NB4 (cell line): Measurements from ENCODE around the gene GARRE1.
"Not testable (repeated sequence)": the region's sequence is repeated elsewhere in the genome, so short reads cannot be mapped to it uniquely, and the experiment has no call there.

Source experiments
- DNase-seq: peaks from one replicate; pipeline ENCODE4 v3.0.0; 2010; ENCODE audit warnings: low read depth
- H3K4me3 ChIP-seq: one replicate; pipeline ENCODE4 v1.5.1; 2011; ENCODE audit warnings: mild to moderate bottlenecking, low read depth, low read length, moderate library complexity
- CTCF ChIP-seq: IDR thresholded peaks from one replicate; pipeline ENCODE4 v1.5.1; 2012; ENCODE audit warnings: low read depth, low read length
- MAX ChIP-seq: IDR thresholded peaks from 2 replicates; pipeline ENCODE4 v1.6.1; 2011; ENCODE audit warnings: low read depth, low read length
- MYC ChIP-seq: IDR thresholded peaks from 2 replicates; pipeline ENCODE4 v1.6.1; 2011; ENCODE audit warnings: low read depth, low read length
- POLR2A ChIP-seq: IDR thresholded peaks from 2 replicates; pipeline ENCODE4 v1.6.1; 2011; ENCODE audit warnings: mild to moderate bottlenecking; ENCODE audit not compliant: insufficient read length; ENCODE audit errors: extremely low read depth

The GARRE1 gene

GRCh38 chr19:34277244-34277643 is 22.9 kb downstream of the GARRE1 start:
- TF ChIP-seq MYC (no peak), CTCF (no peak), MAX (no peak), POLR2A (no peak)
- H3K4me3 ChIP-seq = no peak overlapping the region
- no peak for DNase-seq

GRCh38 chr19:34278783-34279182 is 24.4 kb downstream of the GARRE1 start:
- H3K4me3 ChIP-seq = no peak overlapping the region
- no peak for DNase-seq
- TF ChIP-seq POLR2A (no peak), CTCF (no peak), MAX (no peak), MYC (no peak)

GRCh38 chr19:34281444-34281843 is 27.1 kb downstream of the GARRE1 start:
- not testable (repeated sequence) for H3K4me3 ChIP-seq, DNase-seq

- no peak for DNase-seq
- no peak overlapping the region for H3K4me3 ChIP-seq
- TF ChIP-seq MAX = no peak
- no peak for TF ChIP-seq MYC
- no peak for TF ChIP-seq POLR2A
- no peak for TF ChIP-seq CTCF
Measured at GRCh38 chr19:34282611-34283519, 28.5 kb downstream of the GARRE1 start.

GRCh38 chr19:34284505-34284904 is 30.2 kb downstream of the GARRE1 start:
- TF ChIP-seq POLR2A (no peak), CTCF (no peak), MAX (no peak), MYC (no peak)
- no peak for DNase-seq
- no peak overlapping the region for H3K4me3 ChIP-seq

GRCh38 chr19:34287662-34288140 is 33.3 kb downstream of the GARRE1 start:
- TF ChIP-seq MAX = no peak
- TF ChIP-seq CTCF = no peak
- no peak for TF ChIP-seq POLR2A
- no peak for TF ChIP-seq MYC

More at GRCh38 chr19:34287662-34288140, 33.3 kb downstream of the GARRE1 start:
- H3K4me3 ChIP-seq = no peak overlapping the region
- DNase-seq = no peak
